HEK293 (cell line): ENCODE measurements around the gene TOMM40.

ENCODE experiments used
- AEBP2 ChIP-seq: fragments of 450-650 bp; formaldehyde crosslinking; IDR thresholded peaks from 2 replicates; pipeline ENCODE4 v1.5.1; 2016; ENCODE audit warnings: missing biosample characterization, missing genetic modification characterization, borderline replicate concordance
- EGR2 ChIP-seq: fragments of 450-650 bp; formaldehyde crosslinking; IDR thresholded peaks from 2 replicates; pipeline ENCODE4 v1.5.1; 2016; ENCODE audit warnings: low read depth, missing biosample characterization, missing genetic modification characterization
- GFI1B ChIP-seq: fragments of 450-650 bp; formaldehyde crosslinking; IDR thresholded peaks from 2 replicates; pipeline ENCODE4 v1.5.1; 2016; ENCODE audit warnings: missing biosample characterization, missing genetic modification characterization
- GLI4 ChIP-seq: fragments of 450-650 bp; formaldehyde crosslinking; IDR thresholded peaks from 2 replicates; pipeline ENCODE4 v1.5.1; 2016; ENCODE audit warnings: missing biosample characterization, missing genetic modification characterization
- GLIS1 ChIP-seq: fragments of 450-650 bp; formaldehyde crosslinking; IDR thresholded peaks from 2 replicates; pipeline ENCODE4 v1.5.1; 2016; ENCODE audit warnings: missing biosample characterization, missing genetic modification characterization
- HIC1 ChIP-seq: fragments of 450-650 bp; formaldehyde crosslinking; IDR thresholded peaks from 2 replicates; pipeline ENCODE4 v1.5.1; 2016; ENCODE audit warnings: missing biosample characterization, missing genetic modification characterization
- KLF8 ChIP-seq: fragments of 450-650 bp; formaldehyde crosslinking; IDR thresholded peaks from 2 replicates; pipeline ENCODE4 v1.5.1; 2016; ENCODE audit warnings: missing biosample characterization, missing genetic modification characterization
- RBAK ChIP-seq: fragments of 450-650 bp; formaldehyde crosslinking; IDR thresholded peaks from 2 replicates; pipeline ENCODE4 v1.5.1; 2016; ENCODE audit warnings: missing biosample characterization, missing genetic modification characterization
- SCRT2 ChIP-seq: fragments of 450-650 bp; formaldehyde crosslinking; IDR thresholded peaks from 2 replicates; pipeline ENCODE4 v1.5.1; 2016; ENCODE audit warnings: missing biosample characterization, missing genetic modification characterization
- ZBTB17 ChIP-seq: fragments of 450-650 bp; formaldehyde crosslinking; IDR thresholded peaks from 2 replicates; pipeline ENCODE4 v1.5.1; 2016; ENCODE audit warnings: missing biosample characterization, missing genetic modification characterization
- ZEB2 ChIP-seq: fragments of 450-650 bp; formaldehyde crosslinking; IDR thresholded peaks from 2 replicates; pipeline ENCODE4 v1.5.1; 2016; ENCODE audit warnings: missing biosample characterization, missing genetic modification characterization
- ZNF121 ChIP-seq: fragments of 450-650 bp; formaldehyde crosslinking; IDR thresholded peaks from 2 replicates; pipeline ENCODE4 v1.5.1; 2016; ENCODE audit warnings: missing biosample characterization, missing genetic modification characterization
- ZNF132 ChIP-seq: fragments of 450-650 bp; formaldehyde crosslinking; IDR thresholded peaks from 2 replicates; pipeline ENCODE4 v1.5.1; 2017; ENCODE audit warnings: missing biosample characterization, missing genetic modification characterization, borderline replicate concordance
- ZNF155 ChIP-seq: fragments of 450-650 bp; formaldehyde crosslinking; IDR thresholded peaks from 2 replicates; pipeline ENCODE4 v1.5.1; 2016; ENCODE audit warnings: missing biosample characterization, missing genetic modification characterization
- ZNF292 ChIP-seq: fragments of 450-650 bp; formaldehyde crosslinking; IDR thresholded peaks from 2 replicates; pipeline ENCODE4 v1.5.1; 2016; ENCODE audit warnings: low read depth, missing biosample characterization, missing genetic modification characterization, borderline replicate concordance
- ZNF341 ChIP-seq: fragments of 450-650 bp; formaldehyde crosslinking; IDR thresholded peaks from 2 replicates; pipeline ENCODE4; 2016; ENCODE audit warnings: low read depth, missing biosample characterization, missing genetic modification characterization
- ZNF398 ChIP-seq: fragments of 450-650 bp; formaldehyde crosslinking; IDR thresholded peaks from 2 replicates; pipeline ENCODE4 v1.5.1; 2017; ENCODE audit warnings: missing biosample characterization, missing genetic modification characterization
- ZNF544 ChIP-seq: fragments of 450-650 bp; formaldehyde crosslinking; IDR thresholded peaks from 2 replicates; pipeline ENCODE4 v1.5.0; 2017; ENCODE audit warnings: missing biosample characterization, missing genetic modification characterization
- ZNF561 ChIP-seq: fragments of 450-650 bp; IDR thresholded peaks from 2 replicates; pipeline ENCODE4 v1.5.1; 2018; ENCODE audit warnings: missing biosample characterization, missing genetic modification characterization, borderline replicate concordance
- ZNF701 ChIP-seq: fragments of 450-650 bp; formaldehyde crosslinking; IDR thresholded peaks from 2 replicates; pipeline ENCODE4 v1.5.1; 2016; ENCODE audit warnings: missing biosample characterization, missing genetic modification characterization
- ZNF777 ChIP-seq: fragments of 450-650 bp; formaldehyde crosslinking; IDR thresholded peaks from 2 replicates; pipeline ENCODE4 v1.5.1; 2017; ENCODE audit warnings: missing biosample characterization, missing genetic modification characterization, borderline replicate concordance
- TF ChIP-seq, protein P1 (sequence below): fragments of 450-650 bp; formaldehyde crosslinking; IDR thresholded peaks from 2 replicates; pipeline ENCODE4 v1.5.1; 2017; ENCODE audit warnings: missing biosample characterization, missing genetic modification characterization
- TF ChIP-seq, protein P2 (sequence below): fragments of 450-650 bp; formaldehyde crosslinking; IDR thresholded peaks from 2 replicates; pipeline ENCODE4 v1.5.1; 2016; ENCODE audit warnings: missing biosample characterization, missing genetic modification characterization, borderline replicate concordance
- TF ChIP-seq, protein P3 (sequence below): fragments of 450-650 bp; IDR thresholded peaks from 2 replicates; pipeline ENCODE4 v1.5.1; 2018; ENCODE audit warnings: missing biosample characterization, mild to moderate bottlenecking, missing genetic modification characterization
- TF ChIP-seq, protein P4 (sequence below): IDR thresholded peaks from 2 replicates; pipeline ENCODE4 v1.6.1; 2011; ENCODE audit warnings: mild to moderate bottlenecking, low read depth, low read length, borderline replicate concordance

TOMM40 gene

DNA sequence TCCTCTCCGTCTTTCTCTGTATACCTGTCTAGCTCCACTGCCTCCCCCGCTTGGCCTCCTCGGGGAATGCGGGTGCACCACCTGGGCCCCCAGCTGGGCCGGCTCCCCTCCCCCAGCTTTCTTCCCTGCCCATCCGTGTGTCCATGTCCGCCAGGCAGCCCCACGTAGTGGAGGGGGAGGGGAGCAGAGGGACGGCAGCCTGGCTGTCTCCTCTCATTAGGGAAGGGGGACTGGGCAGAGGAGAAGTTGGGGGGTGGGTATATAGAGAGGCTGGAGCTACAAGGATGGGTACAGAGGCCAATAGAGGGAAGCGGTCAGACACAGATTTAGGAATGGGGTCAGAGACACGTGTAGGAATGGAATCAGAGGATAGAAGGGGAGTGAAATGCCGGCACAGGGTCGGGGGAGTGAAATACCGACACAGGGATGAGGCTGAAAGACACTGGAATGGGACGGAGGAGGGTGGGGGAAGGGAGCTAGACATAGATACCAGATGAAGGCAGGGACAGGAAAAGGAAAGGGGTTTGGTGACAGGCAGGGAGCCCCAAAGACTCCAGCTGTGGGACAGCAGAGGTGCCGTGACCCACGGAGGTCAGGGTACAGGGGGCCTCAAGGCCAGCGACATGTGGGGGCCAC, 42.1 kb upstream of the TOMM40 start (continued):
- TF ChIP-seq, protein P1, sequence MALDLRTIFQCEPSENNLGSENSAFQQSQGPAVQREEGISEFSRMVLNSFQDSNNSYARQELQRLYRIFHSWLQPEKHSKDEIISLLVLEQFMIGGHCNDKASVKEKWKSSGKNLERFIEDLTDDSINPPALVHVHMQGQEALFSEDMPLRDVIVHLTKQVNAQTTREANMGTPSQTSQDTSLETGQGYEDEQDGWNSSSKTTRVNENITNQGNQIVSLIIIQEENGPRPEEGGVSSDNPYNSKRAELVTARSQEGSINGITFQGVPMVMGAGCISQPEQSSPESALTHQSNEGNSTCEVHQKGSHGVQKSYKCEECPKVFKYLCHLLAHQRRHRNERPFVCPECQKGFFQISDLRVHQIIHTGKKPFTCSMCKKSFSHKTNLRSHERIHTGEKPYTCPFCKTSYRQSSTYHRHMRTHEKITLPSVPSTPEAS = no peak
- TF ChIP-seq ZNF155 (tag by site-specific recombination) (no peak), EGR2 (tag by site-specific recombination) (0 out of 2 replicates have a peak, but pooled peaks have one; percentile 1), ZNF701 (tag by site-specific recombination) (no peak), KLF8 (no peak), GLI4 (no peak), ZNF777 (tag by site-specific recombination) (no peak), ZNF561 (tag by site-specific recombination) (no peak), ZNF292 (tag by site-specific recombination) (no peak), GLIS1 (tag by site-specific recombination) (peak; percentile 99), ZNF398 (tag by site-specific recombination) (peak; percentile 23; the same call in 1 of the 2 replicates), GFI1B (no peak), ZNF132 (tag by site-specific recombination) (no peak), ZNF341 (tag by site-specific recombination) (no peak), RBAK (tag by site-specific recombination) (no peak), ZNF544 (tag by site-specific recombination) (no peak), AEBP2 (tag by site-specific recombination) (no peak), HIC1 (no peak), ZBTB17 (tag by site-specific recombination) (peak; percentile 11), ZEB2 (tag by site-specific recombination) (0 out of 2 replicates have a peak, but pooled peaks have one; percentile 54), ZNF121 (no peak), SCRT2 (tag by site-specific recombination) (peak; percentile 65)
- TF ChIP-seq, protein P2, sequence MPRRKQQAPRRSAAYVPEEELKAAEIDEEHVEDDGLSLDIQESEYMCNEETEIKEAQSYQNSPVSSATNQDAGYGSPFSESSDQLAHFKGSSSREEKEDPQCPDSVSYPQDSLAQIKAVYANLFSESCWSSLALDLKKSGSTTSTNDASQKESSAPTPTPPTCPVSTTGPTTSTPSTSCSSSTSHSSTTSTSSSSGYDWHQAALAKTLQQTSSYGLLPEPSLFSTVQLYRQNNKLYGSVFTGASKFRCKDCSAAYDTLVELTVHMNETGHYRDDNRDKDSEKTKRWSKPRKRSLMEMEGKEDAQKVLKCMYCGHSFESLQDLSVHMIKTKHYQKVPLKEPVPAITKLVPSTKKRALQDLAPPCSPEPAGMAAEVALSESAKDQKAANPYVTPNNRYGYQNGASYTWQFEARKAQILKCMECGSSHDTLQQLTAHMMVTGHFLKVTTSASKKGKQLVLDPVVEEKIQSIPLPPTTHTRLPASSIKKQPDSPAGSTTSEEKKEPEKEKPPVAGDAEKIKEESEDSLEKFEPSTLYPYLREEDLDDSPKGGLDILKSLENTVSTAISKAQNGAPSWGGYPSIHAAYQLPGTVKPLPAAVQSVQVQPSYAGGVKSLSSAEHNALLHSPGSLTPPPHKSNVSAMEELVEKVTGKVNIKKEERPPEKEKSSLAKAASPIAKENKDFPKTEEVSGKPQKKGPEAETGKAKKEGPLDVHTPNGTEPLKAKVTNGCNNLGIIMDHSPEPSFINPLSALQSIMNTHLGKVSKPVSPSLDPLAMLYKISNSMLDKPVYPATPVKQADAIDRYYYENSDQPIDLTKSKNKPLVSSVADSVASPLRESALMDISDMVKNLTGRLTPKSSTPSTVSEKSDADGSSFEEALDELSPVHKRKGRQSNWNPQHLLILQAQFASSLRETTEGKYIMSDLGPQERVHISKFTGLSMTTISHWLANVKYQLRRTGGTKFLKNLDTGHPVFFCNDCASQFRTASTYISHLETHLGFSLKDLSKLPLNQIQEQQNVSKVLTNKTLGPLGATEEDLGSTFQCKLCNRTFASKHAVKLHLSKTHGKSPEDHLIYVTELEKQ (tag by site-specific recombination) = no peak
- TF ChIP-seq, protein P3, sequence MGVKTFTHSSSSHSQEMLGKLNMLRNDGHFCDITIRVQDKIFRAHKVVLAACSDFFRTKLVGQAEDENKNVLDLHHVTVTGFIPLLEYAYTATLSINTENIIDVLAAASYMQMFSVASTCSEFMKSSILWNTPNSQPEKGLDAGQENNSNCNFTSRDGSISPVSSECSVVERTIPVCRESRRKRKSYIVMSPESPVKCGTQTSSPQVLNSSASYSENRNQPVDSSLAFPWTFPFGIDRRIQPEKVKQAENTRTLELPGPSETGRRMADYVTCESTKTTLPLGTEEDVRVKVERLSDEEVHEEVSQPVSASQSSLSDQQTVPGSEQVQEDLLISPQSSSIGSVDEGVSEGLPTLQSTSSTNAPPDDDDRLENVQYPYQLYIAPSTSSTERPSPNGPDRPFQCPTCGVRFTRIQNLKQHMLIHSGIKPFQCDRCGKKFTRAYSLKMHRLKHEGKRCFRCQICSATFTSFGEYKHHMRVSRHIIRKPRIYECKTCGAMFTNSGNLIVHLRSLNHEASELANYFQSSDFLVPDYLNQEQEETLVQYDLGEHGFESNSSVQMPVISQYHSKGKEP (tag by site-specific recombination) = no peak
- TF ChIP-seq, protein P4, sequence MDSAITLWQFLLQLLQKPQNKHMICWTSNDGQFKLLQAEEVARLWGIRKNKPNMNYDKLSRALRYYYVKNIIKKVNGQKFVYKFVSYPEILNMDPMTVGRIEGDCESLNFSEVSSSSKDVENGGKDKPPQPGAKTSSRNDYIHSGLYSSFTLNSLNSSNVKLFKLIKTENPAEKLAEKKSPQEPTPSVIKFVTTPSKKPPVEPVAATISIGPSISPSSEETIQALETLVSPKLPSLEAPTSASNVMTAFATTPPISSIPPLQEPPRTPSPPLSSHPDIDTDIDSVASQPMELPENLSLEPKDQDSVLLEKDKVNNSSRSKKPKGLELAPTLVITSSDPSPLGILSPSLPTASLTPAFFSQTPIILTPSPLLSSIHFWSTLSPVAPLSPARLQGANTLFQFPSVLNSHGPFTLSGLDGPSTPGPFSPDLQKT = no peak
